Renal cortex interstitium (tissue), 11 donors: ENCODE measurements around the gene LTBR. TPM values are rescaled to one million over a fixed set of nuclear protein-coding genes. Genes with fewer than 3 reads are reported as not detected.

Experiments used
- DNase-seq, 11 donors: peaks; one replicate each; pipeline ENCODE4 v3.0.0-alpha.2; 2013; ENCODE audit warnings: low read depth in 9 of 11, low spot score in 4 of 11; ENCODE audit errors: extremely low read depth in 1 of 11
- polyA plus RNA-seq, 3 donors: library from polyadenylated mRNA; unstranded; fragments of 120-200 nt; gene quantifications; one replicate each; pipeline ENCODE4 v1.2.1, GENCODE V29; 2013; ENCODE audit not compliant: insufficient read length in 3 of 3

The LTBR gene
- polyA plus RNA-seq, 3 donors = 52.6 to 71.7 (median 65.2) TPM

- peak in 1 of 11 donors; percentile 65 for DNase-seq
These were observed 8.5 kb upstream of the LTBR start, which contains the start of gene SCNN1A for GRCh38 chr12:6375269-6376078. TSS of gene SCNN1A (minus strand) at chr12:6375563. CDS start at chr12:6374783, 780 bp downstream.

GRCh38 chr12:6376079-6376869, 7.7 kb upstream of the LTBR start:
- no peak for DNase-seq

- no peak for DNase-seq
These were observed 6.9 kb upstream of the LTBR start for GRCh38 chr12:6376870-6377666.

- no peak for DNase-seq
These were observed 6.3 kb upstream of the LTBR start for GRCh38 chr12:6377667-6377994.

- DNase-seq = no peak
These were observed 5.1 kb upstream of the LTBR start for GRCh38 chr12:6378709-6379472.

- DNase-seq = no peak
These were observed 3.5 kb upstream of the LTBR start for GRCh38 chr12:6380141-6381121.

- DNase-seq = no peak
These were observed 1.6 kb upstream of the LTBR start for GRCh38 chr12:6382371-6382770.

GRCh38 chr12:6382982-6383381, 980 bp upstream of the LTBR start:
- DNase-seq = no peak

- no peak for DNase-seq
These were observed 806 bp downstream of the LTBR start for GRCh38 chr12:6384499-6385436.

GRCh38 chr12:6386038-6386437, 2.1 kb downstream of the LTBR start:
- DNase-seq = no peak

GRCh38 chr12:6386491-6386890, 2.5 kb downstream of the LTBR start:
- no peak for DNase-seq

- DNase-seq = no peak
These were observed 3.6 kb downstream of the LTBR start for GRCh38 chr12:6387541-6387940.

GRCh38 chr12:6390084-6390799, 6.3 kb downstream of the LTBR start:
- DNase-seq = no peak

GRCh38 chr12:6391013-6391412, 7.1 kb downstream of the LTBR start:
- no peak for DNase-seq

GRCh38 chr12:6392504-6392903, 8.5 kb downstream of the LTBR start:
- DNase-seq = no peak

- DNase-seq = no peak
These were observed 9.1 kb downstream of the LTBR start for GRCh38 chr12:6393109-6393508.
